ENCODE measurements around the gene CFAP157.

The CFAP157 gene

DNA sequence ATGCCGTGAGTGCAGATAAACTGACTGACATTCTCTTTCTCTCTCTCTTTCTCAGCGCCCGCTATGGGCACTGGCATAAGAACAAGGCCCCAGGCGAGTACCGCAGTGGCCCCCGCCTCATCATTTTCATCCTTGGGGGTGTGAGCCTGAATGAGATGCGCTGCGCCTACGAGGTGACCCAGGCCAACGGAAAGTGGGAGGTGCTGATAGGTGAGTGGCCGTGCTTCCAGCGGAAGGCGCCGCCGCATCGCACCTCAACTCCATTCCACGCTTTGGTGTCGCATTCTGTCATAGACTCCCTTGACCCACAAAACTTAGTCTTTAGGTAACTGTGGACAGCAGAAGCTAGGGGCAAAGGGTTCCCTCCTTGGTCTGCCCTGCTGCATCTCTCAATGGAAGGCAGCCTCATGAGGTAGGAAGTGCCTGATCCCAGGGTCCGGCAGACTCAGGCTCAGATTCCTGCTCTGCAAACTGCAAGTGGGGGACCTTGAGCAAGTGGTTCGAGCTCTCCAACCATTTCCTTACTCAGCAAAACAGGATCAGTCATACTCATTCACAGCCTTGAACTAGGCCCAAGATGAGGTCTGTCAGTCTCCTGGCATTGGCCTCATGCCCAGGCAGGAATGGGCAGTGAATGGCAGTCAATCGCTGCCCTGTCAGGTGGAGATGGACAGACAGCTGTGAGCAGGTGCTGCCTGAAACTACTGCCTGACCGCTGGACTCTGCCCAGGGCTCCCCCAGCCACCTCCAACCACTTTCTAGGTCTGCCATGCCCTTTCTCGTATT is 24.2 kb upstream of the CFAP157 start:
- TF ChIP-seq GATA2 (IDR thresholded peaks at IDR 0.05; ENCODE audit: low read depth, low read length): no peak
- TF ChIP-seq GATA3 (IDR thresholded peaks at IDR 0.05; ENCODE audit: low read depth, low read length): no peak

DNA sequence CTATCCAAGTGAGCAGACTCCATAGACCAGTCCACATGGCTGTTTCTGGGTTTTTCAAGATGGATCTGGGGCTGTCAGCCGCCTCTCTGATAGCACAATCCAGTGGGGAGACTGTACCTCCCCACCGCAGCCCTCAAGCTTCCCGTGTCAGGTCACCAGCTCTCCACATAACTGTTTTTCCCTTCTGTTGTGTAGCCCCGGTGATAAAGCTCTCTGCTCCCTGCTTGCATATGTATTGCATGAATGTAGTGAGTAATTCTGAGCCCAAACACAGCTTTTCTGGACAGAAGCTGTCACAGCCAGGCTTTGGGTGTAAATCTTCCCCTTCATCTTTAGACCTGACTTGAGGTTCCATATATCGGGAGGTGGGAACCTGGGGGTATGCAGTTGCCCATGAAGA is 23.1 kb upstream of the CFAP157 start:
- TF ChIP-seq GATA2 (IDR thresholded peaks at IDR 0.05; ENCODE audit: low read depth, low read length) (no peak), GATA3 (IDR thresholded peaks at IDR 0.05; ENCODE audit: low read depth, low read length) (no peak)

GRCh38 chr9:127684576-127684975 is 22.2 kb upstream of the CFAP157 start:
- TF ChIP-seq GATA3 (IDR thresholded peaks at IDR 0.05; ENCODE audit: low read depth, low read length) (no peak), GATA2 (IDR thresholded peaks at IDR 0.05; ENCODE audit: low read depth, low read length) (no peak)

DNA sequence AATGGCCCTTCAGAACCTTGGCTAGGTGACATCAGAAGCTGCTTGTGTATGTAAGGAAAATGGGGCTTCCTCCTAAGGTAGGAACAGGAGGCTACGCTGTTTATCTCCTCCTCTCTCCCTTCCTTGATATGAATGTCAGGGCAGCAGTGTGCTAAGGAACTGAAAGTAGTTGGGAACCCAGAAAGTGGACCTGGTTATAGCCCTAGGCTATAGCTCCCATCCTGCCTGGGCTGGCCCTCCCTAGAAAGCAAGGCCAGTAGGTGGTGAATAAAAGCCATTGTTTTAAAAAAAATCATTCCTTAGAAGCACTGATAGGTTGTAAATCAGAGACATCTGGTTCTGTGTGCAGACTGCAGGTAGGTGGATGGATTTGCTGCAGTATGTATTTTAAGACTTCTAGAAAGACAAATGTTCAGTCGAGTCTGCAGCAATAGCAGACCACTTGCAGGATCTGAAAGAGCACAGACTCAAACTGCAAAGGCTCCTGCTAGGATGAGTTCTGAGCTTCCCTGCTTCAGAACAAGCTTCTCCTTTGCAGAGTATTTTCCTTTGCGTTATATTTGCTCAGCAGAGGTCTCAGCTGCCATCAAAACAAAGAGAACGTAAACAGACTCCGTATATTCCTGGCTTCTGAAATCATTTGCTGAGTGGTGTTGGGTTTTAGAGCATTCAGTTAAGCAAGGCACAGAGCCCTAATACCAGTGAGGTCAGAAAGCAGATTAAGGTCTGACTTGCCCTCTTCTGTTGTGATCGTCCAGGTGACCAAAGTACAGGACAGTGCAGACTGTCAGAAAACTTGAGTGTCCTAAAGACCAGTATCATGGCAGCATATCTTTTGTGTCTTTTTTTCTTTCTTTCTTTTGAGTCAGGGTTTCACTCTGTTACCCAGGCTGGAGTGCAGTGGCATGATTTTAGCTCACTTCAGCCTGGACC is 20.1 kb upstream of the CFAP157 start:
- TF ChIP-seq GATA3 (IDR thresholded peaks at IDR 0.05; ENCODE audit: low read depth, low read length): no peak
- no peak for TF ChIP-seq GATA2 (IDR thresholded peaks at IDR 0.05; ENCODE audit: low read depth, low read length)

GRCh38 chr9:127689329-127690000 is 17.3 kb upstream of the CFAP157 start:
- TF ChIP-seq GATA3 (IDR thresholded peaks at IDR 0.05; ENCODE audit: low read depth, low read length) (no peak), GATA2 (IDR thresholded peaks at IDR 0.05; ENCODE audit: low read depth, low read length) (no peak)

- no peak for TF ChIP-seq GATA2 (IDR thresholded peaks at IDR 0.05; ENCODE audit: low read depth, low read length)
- no peak for TF ChIP-seq GATA3 (IDR thresholded peaks at IDR 0.05; ENCODE audit: low read depth, low read length)
These were observed 16.1 kb upstream of the CFAP157 start for GRCh38 chr9:127690735-127691134.

DNA sequence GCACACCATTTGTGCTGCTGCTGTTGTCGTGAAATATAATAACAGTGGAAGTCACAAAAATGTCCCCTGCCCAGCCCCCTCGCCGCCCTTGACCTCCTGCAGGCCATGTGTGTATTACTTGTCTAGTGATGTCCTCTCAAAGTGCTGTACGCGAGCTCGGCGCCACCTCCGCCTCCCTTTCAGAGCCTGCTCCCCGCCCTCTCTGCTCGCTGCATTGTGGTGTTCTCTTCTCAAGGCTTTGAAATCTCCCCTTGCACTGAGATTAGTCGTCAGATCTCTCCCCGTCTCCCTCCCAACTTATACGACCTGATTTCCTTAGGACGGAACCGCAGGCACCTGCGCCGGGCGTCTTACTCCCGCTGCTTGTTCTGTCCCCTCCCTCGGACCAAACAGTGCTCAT is 14.7 kb upstream of the CFAP157 start:
- TF ChIP-seq GATA2 (IDR thresholded peaks at IDR 0.05; ENCODE audit: low read depth, low read length) (no peak), GATA3 (IDR thresholded peaks at IDR 0.05; ENCODE audit: low read depth, low read length) (no peak)

DNA sequence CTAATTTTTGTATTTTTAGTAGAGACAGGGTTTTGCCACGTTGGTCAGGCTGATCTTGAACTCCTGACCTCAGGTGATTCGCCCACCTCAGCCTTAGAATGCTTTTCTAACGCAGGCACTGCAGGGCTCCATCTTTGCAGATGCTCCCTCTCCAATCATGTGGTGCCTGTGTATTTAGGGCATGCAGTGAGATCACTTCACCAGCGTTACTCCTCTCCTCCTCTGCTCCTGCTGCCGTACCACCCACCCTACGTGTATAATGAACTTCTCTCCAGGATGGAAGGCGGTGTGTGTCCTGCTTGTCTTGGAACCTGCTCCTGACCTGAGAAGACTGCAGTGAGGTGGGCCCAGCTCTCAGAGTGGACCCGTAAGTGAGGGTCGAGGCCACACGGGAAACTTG is 13.6 kb upstream of the CFAP157 start:
- no peak for TF ChIP-seq GATA3 (IDR thresholded peaks at IDR 0.05; ENCODE audit: low read depth, low read length)
- TF ChIP-seq GATA2 (IDR thresholded peaks at IDR 0.05; ENCODE audit: low read depth, low read length): no peak

DNA sequence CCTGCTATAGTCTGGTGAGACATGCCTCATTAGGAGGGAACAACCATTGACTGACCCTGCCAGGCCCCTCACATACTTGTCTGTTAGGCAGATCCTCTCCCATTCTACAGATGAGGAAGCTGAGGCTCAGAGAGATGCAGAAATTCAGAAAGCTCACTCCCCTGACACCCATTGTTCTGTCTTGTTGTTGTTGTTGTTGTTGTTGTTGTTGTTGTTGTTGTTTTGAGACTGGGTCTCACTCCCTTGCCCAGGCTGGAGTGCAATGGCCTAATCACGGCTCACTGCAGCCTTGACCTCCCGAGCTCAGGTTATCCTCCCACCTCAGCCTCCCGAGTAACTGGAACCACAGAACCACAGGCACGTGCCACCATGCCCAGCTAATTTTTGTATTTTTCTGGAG is 13.1 kb upstream of the CFAP157 start:
- TF ChIP-seq GATA3 (IDR thresholded peaks at IDR 0.05; ENCODE audit: low read depth, low read length) (no peak), GATA2 (IDR thresholded peaks at IDR 0.05; ENCODE audit: low read depth, low read length) (no peak)

DNA sequence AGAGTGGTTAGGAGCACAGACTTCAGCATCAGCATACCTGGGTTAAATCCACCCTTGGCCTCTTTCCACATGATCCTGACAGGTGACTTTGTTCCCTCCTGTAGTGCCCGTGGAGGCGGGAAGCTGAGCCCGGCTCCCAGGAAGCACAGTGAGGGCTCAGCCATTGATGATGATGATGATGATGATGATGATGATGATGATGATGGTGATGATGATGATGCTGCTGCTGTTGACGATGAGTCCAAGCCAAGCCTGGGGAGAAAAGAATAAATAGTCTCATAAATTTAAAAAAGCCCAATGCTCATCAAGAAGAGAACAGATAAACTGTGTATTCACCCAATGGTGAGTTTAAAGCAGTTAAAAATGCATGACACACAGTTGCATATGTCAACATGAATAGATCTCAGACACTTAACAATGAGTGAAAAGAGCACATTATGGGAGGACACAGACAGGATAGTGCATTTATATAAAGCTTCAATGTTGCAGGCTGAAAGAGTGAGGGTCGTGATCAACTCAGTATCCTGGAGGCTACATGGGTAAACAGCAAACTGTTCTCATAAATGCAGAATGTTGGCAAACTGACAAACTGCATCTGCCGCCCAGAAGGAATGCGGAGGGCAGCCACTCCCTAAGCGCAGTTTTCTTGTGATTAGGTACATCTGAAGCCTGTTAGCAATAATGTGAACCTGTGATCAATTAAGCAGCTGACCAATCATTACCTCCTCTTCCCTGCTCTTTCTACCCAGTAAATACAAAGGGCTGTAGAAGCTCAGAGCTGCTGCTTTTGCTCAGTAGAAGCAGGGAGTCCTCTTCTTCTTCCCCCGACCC is 11.7 kb upstream of the CFAP157 start:
- TF ChIP-seq GATA3 (IDR thresholded peaks at IDR 0.05; ENCODE audit: low read depth, low read length): no peak
- TF ChIP-seq GATA2 (IDR thresholded peaks at IDR 0.05; ENCODE audit: low read depth, low read length): no peak

- TF ChIP-seq GATA3 (IDR thresholded peaks at IDR 0.05; ENCODE audit: low read depth, low read length) (no peak), GATA2 (IDR thresholded peaks at IDR 0.05; ENCODE audit: low read depth, low read length) (no peak)
These were observed 9.2 kb upstream of the CFAP157 start for GRCh38 chr9:127697575-127697974.

- TF ChIP-seq GATA2 (IDR thresholded peaks at IDR 0.05; ENCODE audit: low read depth, low read length): no peak
- no peak for TF ChIP-seq GATA3 (IDR thresholded peaks at IDR 0.05; ENCODE audit: low read depth, low read length)
These were observed 8.4 kb upstream of the CFAP157 start for GRCh38 chr9:127698386-127698785.

DNA sequence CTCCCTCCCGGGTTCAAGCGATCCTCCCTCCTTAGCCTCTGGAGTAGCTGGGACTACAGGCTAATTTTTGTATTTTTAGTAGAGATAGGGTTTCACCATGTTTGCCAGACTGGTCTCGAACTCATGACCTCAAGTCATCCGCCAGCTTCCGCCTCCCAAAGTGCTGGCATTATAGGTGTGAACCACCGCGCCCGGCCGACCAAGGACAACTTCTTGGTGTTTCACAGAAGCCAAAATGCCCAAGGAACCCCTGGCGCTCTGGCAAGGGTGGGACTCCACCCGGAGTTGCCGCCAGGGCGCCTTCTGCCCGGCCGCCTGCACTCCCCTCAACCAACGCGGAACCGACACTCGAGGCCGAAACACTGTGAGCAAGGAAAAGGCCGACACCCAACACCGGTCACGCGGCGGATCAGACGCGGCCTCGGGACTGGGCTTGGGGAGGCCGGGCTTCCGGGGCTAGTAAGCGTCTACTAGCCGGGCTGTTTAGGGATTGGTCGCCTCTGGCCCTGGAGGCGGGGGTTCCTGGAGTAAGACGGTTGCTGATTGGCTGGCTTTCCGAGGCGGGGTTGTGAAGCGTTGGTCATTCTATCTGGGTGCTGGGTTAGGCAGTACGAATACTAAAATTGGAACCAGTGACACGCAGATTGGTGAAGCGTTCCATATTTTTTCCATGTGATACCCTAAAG is 7.7 kb upstream of the CFAP157 start:
- TF ChIP-seq GATA3 (IDR thresholded peaks at IDR 0.05; ENCODE audit: low read depth, low read length): no peak
- TF ChIP-seq GATA2 (IDR thresholded peaks at IDR 0.05; ENCODE audit: low read depth, low read length): no peak
